Esophagus muscularis mucosa (tissue), 4 donors: Measurements from ENCODE around the gene AKAP5. TPM values are rescaled to one million over a fixed set of nuclear protein-coding genes. Genes with fewer than 3 reads are reported as not detected.

Source experiments
- DNase-seq: peaks from one replicate; pipeline ENCODE4 v3.0.0-alpha.2; 2017; ENCODE audit errors: extremely low spot score
- H3K27ac ChIP-seq, 4 donors: fragments of 200-600 bp; sonication (generic); replicated peaks in 1 of 4; 1 replicate in 3 of 4; 2 replicates in 1 of 4; pipeline ENCODE4 v1.5.1; 2016 to 2019; ENCODE audit warnings: mild to moderate bottlenecking in 1 of 4
- H3K27me3 ChIP-seq, 4 donors: fragments of 200-600 bp; sonication (generic); one replicate each; pipeline versions ENCODE4 v1.5.1 to v1.6.0; 2016 to 2019
- H3K36me3 ChIP-seq, 4 donors: fragments of 200-600 bp; sonication (generic); one replicate each; pipeline ENCODE4 v1.5.1; 2016 to 2019
- H3K4me1 ChIP-seq, 4 donors: fragments of 200-600 bp; sonication (generic); one replicate each; pipeline ENCODE4 v1.5.1; 2016 to 2019
- H3K4me3 ChIP-seq, 4 donors: fragments of 200-600 bp; sonication (generic); 1 replicate in 2 of 4; 2 replicates in 2 of 4; pipeline ENCODE4 v1.5.1; 2016 to 2019; ENCODE audit warnings: mild to moderate bottlenecking in 4 of 4, moderate library complexity in 1 of 4
- H3K9me3 ChIP-seq, 4 donors: fragments of 200-600 bp; sonication (generic); 1 replicate in 3 of 4; 2 replicates in 1 of 4; pipeline ENCODE4 v1.5.1; 2016 to 2019
- CTCF ChIP-seq, 3 experiments: fragments of 200-600 bp in 2 of 3; fragments of 450-650 bp in 1 of 3; sonication (generic) in 2 of 3; IDR thresholded peaks; one replicate each; pipeline ENCODE4 v1.5.1; 2017 to 2019; ENCODE audit warnings: antibody characterized with exemption in 3 of 3, mild to moderate bottlenecking in 2 of 3, moderate library complexity in 1 of 3
- EP300 ChIP-seq: sonication (generic); formaldehyde crosslinking; IDR thresholded peaks from one replicate; pipeline ENCODE4 v1.6.1; 2017; ENCODE audit warnings: antibody characterized with exemption
- POLR2A ChIP-seq: fragments of 450-650 bp; IDR thresholded peaks from one replicate; pipeline ENCODE4 v1.6.1; 2017; ENCODE audit warnings: antibody characterized with exemption, moderate library complexity, mild to moderate bottlenecking, low read depth
- POLR2AphosphoS5 ChIP-seq, 2 donors: sonication (generic); formaldehyde crosslinking; IDR thresholded peaks; one replicate each; pipeline ENCODE4 v1.6.1; 2017; ENCODE audit warnings: antibody characterized with exemption in 2 of 2
- WGBS: methylation state at CpG from one replicate; pipeline ENCODE4 v1.1.5; 2018; 5-methylcytosine and 5-hydroxymethylcytosine counted together
- intact Hi-C: fragments of 100-400 bp; cut with DNase I; formaldehyde crosslinking; loops from one replicate; pipeline ENCODE4 v1.15.1; 2023
- total RNA-seq, 4 donors: library from RNA; depleted of rRNA; stranded (reverse); fragments of >200 nt; gene quantifications; one replicate each; pipeline versions ENCODE4 v1.1.0 to v1.2.1, GENCODE V29; 2016

Gene AKAP5
- total RNA-seq, 4 donors from 2014 or later = 0.45 to 2.1 (median 1.4) TPM

GRCh38 chr14:64442300-64442988 is 22.9 kb upstream of the AKAP5 start:
- WGBS = 79% methylated on average over 17 of the region's 17 CpGs
- H3K27ac ChIP-seq = no peak overlapping the region
- H3K36me3 ChIP-seq = peaks cover 11 to 72% (median 44%) of the 10 kb centered on the region in 4 donors
- H3K4me3 ChIP-seq = no peak overlapping the region
- no peak for DNase-seq
- TF ChIP-seq EP300 = no peak
- TF ChIP-seq POLR2AphosphoS5 (IDR thresholded peaks at IDR 0.05) = no peak
- TF ChIP-seq CTCF (IDR thresholded peaks at IDR 0.05) = no peak
- TF ChIP-seq POLR2A = no peak
- H3K27me3 ChIP-seq = no peaks in the 10 kb centered on the region
- H3K9me3 ChIP-seq = no peaks in the 10 kb centered on the region
- intact Hi-C loops = no loop called here
- peaks cover 4 to 21% (median 13%) of the 10 kb centered on the region in 4 donors for H3K4me1 ChIP-seq

- intact Hi-C loops = no loop called here
- TF ChIP-seq POLR2A = no peak
- WGBS = 90% methylated on average over 11 of the region's 11 CpGs
- DNase-seq = no peak
- Histone ChIP-seq H3K9me3 (no peaks in the 10 kb centered on the region), H3K27ac (peak overlapping the region in 1 of 4 donors; percentile 72), H3K27me3 (no peaks in the 10 kb centered on the region), H3K4me3 (no peak overlapping the region), H3K36me3 (peaks cover 11 to 70% (median 47%) of the 10 kb centered on the region in 4 donors), H3K4me1 (peaks cover 4 to 25% (median 20%) of the 10 kb centered on the region in 4 donors)
These were observed 21.2 kb upstream of the AKAP5 start for GRCh38 chr14:64444140-64444539.

- Histone ChIP-seq H3K4me3 (no peak overlapping the region), H3K36me3 (peaks cover 21 to 74% (median 50%) of the 10 kb centered on the region in 4 donors), H3K27ac (peak overlapping the region; percentile 69 to 72 (median 70)), H3K4me1 (peaks cover 4 to 25% (median 20%) of the 10 kb centered on the region in 4 donors), H3K27me3 (no peaks in the 10 kb centered on the region), H3K9me3 (no peaks in the 10 kb centered on the region)
- WGBS = 40% methylated on average over 7 of the region's 7 CpGs
- no peak for DNase-seq
- intact Hi-C loops = no loop called here
- TF ChIP-seq POLR2A (no peak), EP300 (no peak), CTCF (IDR thresholded peaks at IDR 0.05) (peak in 1 of 3 experiments; percentile 10)
These were observed 20.1 kb upstream of the AKAP5 start for GRCh38 chr14:64444984-64445845.

GRCh38 chr14:64447876-64448670 is 17.2 kb upstream of the AKAP5 start:
- TF ChIP-seq CTCF (IDR thresholded peaks at IDR 0.05) (no peak), POLR2A (no peak), POLR2AphosphoS5 (IDR thresholded peaks at IDR 0.05) (no peak), EP300 (no peak)
- no peak overlapping the region for H3K4me3 ChIP-seq
- peak overlapping the region; percentile 32 to 48 (median 37) for H3K27ac ChIP-seq
- no peaks in the 10 kb centered on the region for H3K9me3 ChIP-seq
- no peak for DNase-seq
- H3K36me3 ChIP-seq = peaks cover 9 to 76% (median 53%) of the 10 kb centered on the region in 4 donors
- peaks cover 4 to 25% (median 20%) of the 10 kb centered on the region in 4 donors for H3K4me1 ChIP-seq
- 74% methylated on average over 5 of the region's 5 CpGs for WGBS
- intact Hi-C loops = no loop called here
- H3K27me3 ChIP-seq = no peaks in the 10 kb centered on the region
